Measurements from ENCODE around the gene RYR1.

- TF ChIP-seq BRCA1 (IDR thresholded peaks at IDR 0.05; ENCODE audit: low read depth, low read length) (no peak), SIN3A (IDR thresholded peaks at IDR 0.05; ENCODE audit: low read depth, low read length) (no peak), ZZZ3 (IDR thresholded peaks at IDR 0.05; ENCODE audit: control insufficient read depth, insufficient read length, low read depth) (no peak), CTCF (IDR thresholded peaks at IDR 0.05 in 2 of 3, conservative IDR thresholded peaks at IDR 0.05 in 1 of 3; ENCODE audit: control insufficient read depth in 2 of 3, extremely low read depth in 1 of 3, insufficient read depth in 1 of 3, low read depth in 3 of 3, low read length in 3 of 3) (no peak), ATF2 (IDR thresholded peaks at IDR 0.05; ENCODE audit: low read length) (no peak), CEBPB (IDR thresholded peaks at IDR 0.05; ENCODE audit: borderline replicate concordance in 1 of 2, low read depth in 2 of 2, low read length in 2 of 2) (no peak)
Observed at GRCh38 chr19:38412491-38412890, 21.0 kb upstream of the RYR1 start.
